Adrenal gland (tissue), 5 donors: ENCODE data around the gene TMCC3.

Source experiments
- CTCF ChIP-seq, 6 experiments: fragments of 450-650 bp in 4 of 6; fragments of 200-600 bp in 2 of 6; sonication (generic) in 1 of 6; IDR thresholded peaks; 1 replicate in 5 of 6; 2 replicates in 1 of 6; pipeline versions ENCODE4 v1.5.1 to v1.8.0; 2016 to 2021; ENCODE audit warnings: antibody characterized with exemption in 6 of 6, mild to moderate bottlenecking in 2 of 6, moderate library complexity in 1 of 6
- POLR2A ChIP-seq, 2 donors: fragments of 450-650 bp; IDR thresholded peaks; one replicate each; pipeline ENCODE4 v1.6.1; 2017; ENCODE audit warnings: antibody characterized with exemption in 2 of 2, mild to moderate bottlenecking in 2 of 2, moderate library complexity in 1 of 2
- donor health status: DM: no; HTN: no; CAD: no.

- TF ChIP-seq CTCF (IDR thresholded peaks at IDR 0.05) (no peak), POLR2A (IDR thresholded peaks at IDR 0.05) (no peak)
Observed at GRCh38 chr12:94634717-94635116, 15.6 kb downstream of the TMCC3 start.
